ENCODE data around the gene SLC35A2.
A peak's percentile ranks its signal among the peaks of the same experiment; 100 is the strongest.
"Not testable (repeated sequence)": the region's sequence is repeated elsewhere in the genome, so short reads cannot be mapped to it uniquely, and the experiment has no call there.

Gene SLC35A2

DNA sequence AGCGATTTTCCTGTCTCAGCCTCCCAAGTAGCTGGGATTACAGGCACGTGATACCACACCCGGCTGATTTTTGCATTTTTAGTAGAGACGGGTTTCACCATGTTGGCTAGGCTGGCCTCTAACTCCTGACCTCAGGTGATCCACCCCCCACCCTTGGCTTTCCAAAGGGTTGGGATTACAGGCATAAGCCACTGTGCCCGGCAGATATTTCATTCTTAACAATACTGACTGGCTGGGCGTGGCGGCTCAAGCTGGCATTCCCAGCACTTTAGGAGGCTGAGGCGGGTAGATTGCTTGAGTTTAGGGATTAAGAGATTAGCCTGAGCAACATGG lies 12.4 kb downstream of the SLC35A2 start:
- no peak for DNase-seq

GRCh38 chrX:48897625-48898306 lies 13.7 kb downstream of the SLC35A2 start, which contains the start of the genes PQBP1 and TIMM17B:
PQBP1 (plus strand) TSS chrX:48897930; CDS start chrX:48898510, 580 bp downstream.
TIMM17B (minus strand) TSS chrX:48897768; CDS start chrX:48897749, 19 bp downstream.
- peak; percentile 75 for DNase-seq

DNA sequence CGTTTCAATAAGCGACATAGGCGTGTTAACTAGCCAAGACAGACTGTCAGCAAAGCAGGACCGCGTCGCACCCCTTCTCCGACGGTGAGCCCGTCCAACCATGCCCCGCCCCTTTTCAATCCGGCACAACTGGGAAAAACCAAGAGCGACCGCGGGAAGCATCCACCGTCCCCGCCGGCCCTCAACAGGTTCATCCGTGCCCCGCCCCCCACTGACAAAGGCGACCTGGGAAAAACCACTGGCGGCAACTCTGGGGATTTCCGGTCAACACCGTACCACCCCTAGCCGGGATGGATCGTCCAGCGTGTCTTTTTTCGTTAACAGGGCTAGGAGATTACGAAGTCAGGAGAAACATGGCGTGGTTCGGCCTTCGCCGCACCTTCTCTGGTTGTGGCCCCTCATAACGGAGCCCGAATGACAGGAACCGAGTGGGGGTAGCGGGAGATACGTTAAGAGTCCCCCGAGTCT lies 14.3 kb downstream of the SLC35A2 start:
- DNase-seq: peak; percentile 42

- no peak for DNase-seq
These were observed 14.8 kb downstream of the SLC35A2 start for GRCh38 chrX:48896611-48897011.

DNA sequence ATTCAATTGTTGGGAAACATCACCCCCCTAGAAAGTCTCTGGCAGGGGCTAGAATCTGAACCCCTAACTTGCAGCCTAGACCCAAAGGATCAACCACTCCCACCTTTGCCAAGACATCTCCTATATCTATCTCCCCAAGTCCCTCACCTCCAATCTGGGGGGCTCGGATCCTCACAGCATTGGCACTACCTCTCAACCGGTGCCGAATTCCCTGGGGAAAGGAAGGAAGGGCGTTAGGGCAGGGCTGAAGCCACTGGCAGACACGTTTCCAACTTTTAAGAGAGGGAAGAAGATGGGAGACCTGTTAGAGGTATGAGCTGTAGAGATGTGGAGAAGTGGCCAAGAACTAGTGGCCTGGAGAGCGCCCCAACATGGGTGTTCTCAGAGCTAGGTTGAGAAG lies 16.6 kb downstream of the SLC35A2 start:
- DNase-seq: no peak

GRCh38 chrX:48893556-48894348 lies 17.7 kb downstream of the SLC35A2 start:
- DNase-seq: no peak

DNA sequence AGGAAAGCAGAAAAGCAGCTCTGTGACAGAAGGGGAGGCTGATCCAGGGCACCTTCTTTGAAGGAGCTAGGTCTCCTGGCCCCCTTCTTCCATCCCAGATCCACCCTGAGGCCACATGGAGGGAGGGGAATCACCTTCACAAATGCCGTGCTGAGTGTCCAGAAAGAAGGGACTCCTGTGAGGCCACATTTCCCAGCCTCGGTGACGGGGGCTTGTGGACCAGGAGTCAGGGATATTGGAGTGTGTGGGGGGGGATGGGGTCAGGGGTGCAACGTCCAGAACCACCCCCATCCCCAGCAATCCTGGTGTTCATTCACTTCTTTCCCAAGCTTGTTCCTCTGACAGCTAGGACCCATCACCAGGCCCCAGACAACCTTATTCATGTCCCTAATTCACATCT lies 18.6 kb downstream of the SLC35A2 start:
- DNase-seq: no peak

DNA sequence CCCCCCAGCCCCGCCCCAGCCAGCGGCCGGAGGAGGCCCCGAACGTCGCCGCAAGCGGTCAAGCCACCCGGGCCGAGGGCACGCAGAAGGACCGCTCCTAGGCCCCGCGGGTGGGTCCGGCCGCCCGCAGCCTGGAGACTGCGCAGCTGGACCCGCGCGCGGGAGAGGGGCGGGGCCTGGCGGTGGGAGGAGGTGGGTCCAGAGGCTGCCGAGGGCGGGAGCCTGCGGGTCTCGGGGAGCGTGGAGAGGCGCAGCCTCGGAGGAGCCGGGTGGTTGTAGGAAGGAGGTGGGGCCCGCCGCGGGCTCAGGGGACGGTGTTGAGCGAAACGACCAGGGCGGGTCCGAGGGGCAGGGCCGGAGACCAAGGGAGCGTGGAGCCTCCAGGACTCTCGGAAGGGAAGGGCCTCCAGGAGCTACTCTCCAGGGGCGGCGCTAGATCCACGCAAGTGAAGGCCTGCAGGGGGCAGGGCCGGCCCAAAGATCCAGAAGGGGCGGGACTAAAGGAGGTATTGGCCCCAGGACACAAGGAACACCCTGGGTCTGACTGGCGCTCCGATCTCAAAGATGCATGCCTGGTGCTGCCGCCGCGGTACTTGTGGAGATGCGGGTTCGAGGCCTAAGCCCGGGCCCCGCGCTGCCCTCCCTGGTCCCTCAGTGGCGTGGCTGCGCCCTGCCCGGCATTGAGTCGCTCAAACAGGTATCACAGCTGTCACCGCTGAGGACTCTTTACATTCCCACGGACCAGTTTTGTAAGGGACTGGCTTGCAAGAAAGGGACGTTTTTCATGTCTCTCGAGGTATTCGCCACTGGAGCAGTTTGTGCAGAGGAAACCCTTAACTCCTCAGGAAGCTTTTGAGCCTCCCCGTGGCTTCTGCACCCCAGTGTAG lies 19.8 kb downstream of the SLC35A2 start:
- DNase-seq: peak; percentile 64

GRCh38 chrX:48890934-48891401 lies 20.5 kb downstream of the SLC35A2 start:
- peak; percentile 20 for DNase-seq

DNA sequence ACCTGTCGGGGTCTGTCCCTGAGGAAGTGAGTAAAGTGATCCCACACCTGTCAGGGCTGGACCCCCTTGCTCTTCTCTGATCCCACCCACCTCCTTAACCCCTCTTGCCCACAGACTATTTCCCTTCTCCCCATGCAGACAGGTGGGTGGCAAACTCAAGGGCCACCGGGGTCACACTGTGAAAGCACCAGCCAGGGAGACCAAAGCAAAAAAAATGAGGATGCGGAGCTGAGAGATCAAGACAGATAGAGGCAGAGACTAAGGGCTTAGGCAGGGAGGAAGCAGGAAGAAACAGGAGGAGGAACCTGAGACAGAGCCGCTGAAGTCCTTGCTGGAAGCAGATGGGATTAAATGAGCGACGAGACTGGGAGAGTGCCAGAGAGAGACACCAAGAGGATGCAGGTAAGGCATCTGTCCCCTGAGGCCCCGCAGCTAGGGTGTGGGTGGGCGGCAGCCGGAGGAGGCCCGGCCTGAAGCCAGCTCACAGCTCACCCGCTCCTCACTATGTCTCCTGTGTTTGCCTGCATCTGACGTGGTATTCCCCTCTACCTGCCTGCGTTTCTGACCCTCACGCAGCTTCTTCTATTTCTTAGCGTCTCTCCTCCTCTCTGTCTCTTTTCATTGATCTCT lies 21.0 kb downstream of the SLC35A2 start:
- DNase-seq: no peak

DNA sequence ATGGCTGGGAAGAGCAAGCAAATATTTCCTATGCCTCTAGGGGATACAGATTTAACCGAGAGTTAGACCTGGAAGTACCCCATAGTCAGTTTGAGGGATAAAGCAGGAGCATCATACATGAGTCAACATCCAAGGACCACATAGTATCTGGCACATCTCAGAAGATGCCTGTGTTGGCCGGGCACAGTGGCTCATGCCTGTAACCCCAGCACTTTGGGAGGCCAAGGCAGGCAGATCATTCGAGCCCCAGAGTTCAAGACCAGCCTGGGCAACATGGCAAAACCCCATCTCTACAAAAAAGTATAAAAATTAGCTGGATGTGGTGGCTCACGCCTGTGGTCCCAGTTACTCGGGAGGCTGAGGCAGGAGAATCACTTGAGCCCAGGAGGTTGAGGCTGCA lies 24.9 kb downstream of the SLC35A2 start:
- not testable (repeated sequence) for DNase-seq

- no peak for DNase-seq
These were observed 27.7 kb downstream of the SLC35A2 start for GRCh38 chrX:48883729-48884128.

GRCh38 chrX:48876944-48877343 lies 34.5 kb downstream of the SLC35A2 start:
- not testable (repeated sequence) for DNase-seq

GRCh38 chrX:48872017-48872416 lies 39.4 kb downstream of the SLC35A2 start:
- not testable (repeated sequence) for DNase-seq

DNA sequence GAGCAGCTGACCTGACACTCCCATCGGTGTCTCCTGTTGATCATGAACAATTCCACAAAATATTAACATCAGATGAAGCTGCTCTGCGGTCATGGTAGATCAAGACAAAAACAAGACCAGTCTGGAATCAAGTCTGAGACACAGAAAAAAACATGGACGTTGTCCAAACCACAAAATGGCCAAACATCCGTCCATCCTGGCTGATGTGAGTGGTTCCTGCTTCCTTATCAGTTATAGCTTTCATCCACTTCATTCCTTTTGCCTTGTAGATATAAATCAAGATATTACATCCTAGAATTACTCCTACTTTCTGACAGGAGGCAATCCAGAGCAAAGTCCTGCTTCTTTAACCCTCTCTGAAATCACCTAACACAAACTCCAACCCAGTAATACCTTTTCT lies 47.2 kb downstream of the SLC35A2 start:
- no peak for DNase-seq

DNA sequence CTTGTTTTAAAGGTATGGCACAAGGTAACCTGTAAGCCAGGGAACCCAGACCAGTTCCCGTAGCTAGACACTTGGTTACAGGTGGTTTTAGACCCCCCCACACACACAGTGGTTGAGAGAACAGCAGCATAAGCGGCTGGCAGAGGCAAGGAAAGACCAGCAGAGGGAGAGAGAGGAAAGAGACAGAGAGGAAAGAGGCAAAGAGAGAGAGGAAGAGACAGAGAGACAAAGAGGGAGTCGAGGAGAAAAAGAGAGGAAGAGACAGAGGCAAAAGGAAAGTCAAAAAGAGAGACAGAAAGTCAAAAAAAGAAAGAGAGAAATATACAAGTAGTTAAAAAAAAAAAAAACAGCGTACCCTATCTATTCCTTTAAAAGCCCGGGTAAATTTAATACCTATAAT lies 56.5 kb downstream of the SLC35A2 start:
- no peak for DNase-seq

DNA sequence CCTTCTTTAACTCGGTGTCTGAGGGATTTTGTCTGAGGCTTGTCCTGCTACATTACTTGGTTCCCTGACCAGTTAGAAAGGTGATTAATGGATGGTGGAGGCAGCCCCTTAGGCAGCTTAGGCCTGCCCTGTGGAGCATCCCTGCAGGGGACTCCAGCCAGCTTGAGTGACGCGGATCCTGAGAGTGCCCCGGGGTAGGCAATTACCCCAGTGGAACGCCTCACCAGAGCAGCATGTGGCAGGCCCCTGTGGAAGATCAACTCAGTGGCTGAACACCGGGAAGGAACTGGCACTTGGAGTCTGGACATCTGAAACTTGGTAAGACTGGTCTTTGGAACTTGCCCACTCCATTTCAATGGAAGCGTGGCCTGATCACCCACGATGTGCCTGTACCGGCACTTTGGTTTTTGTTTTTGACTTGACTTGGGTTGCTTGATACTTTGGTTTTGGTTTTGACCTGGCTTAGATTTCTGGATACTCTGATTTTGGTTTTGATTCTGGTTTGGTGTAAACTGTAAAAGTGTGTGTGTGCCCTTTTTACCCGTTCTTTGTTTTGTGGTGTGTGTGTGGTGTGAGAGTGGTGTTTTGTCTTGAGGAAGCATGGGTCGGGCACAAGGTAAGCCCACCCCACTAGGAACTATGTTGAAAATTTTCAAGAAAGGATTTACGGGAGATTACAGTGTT lies 57.2 kb downstream of the SLC35A2 start:
- DNase-seq: not testable (repeated sequence)

GRCh38 chrX:48853494-48853893 lies 58.0 kb downstream of the SLC35A2 start:
- not testable (repeated sequence) for DNase-seq
